RWPE2 (cell line): Measurements from ENCODE around the gene CYFIP2.

Source experiments
- ATAC-seq: fragments of 200-7000 bp; cut with Tn5 transposase; 3 replicates; pipeline ENCODE4 v1.9.1; 2021; ENCODE audit warnings: low read depth
- DNase-seq: peaks from one replicate; pipeline ENCODE4 v3.0.0-alpha.2; 2020; ENCODE audit warnings: low spot score
- H3K27ac ChIP-seq: fragments of 450-650 bp; 2 replicates; pipeline ENCODE4 v1.5.1; 2017; ENCODE audit warnings: mild to moderate bottlenecking; ENCODE audit not compliant: poor library complexity, severe bottlenecking
- H3K27me3 ChIP-seq: fragments of 250-450 bp; sonication (Bioruptor Pico); 2 replicates; pipeline ENCODE4 v1.5.1; 2021; ENCODE audit warnings: mild to moderate bottlenecking, moderate library complexity; ENCODE audit not compliant: insufficient read depth, poor library complexity, severe bottlenecking
- H3K36me3 ChIP-seq: fragments of 250-450 bp; sonication (Bioruptor Pico); 2 replicates; pipeline ENCODE4 v1.5.1; 2020; ENCODE audit warnings: low read depth, mild to moderate bottlenecking, moderate library complexity
- H3K4me1 ChIP-seq: fragments of 250-450 bp; sonication (Bioruptor Pico); 2 replicates; pipeline ENCODE4 v1.5.1; 2021; ENCODE audit warnings: mild to moderate bottlenecking, moderate library complexity; ENCODE audit not compliant: insufficient read depth, poor library complexity, severe bottlenecking
- H3K4me3 ChIP-seq: fragments of 250-450 bp; sonication (Bioruptor Pico); 2 replicates; pipeline ENCODE4 v1.5.1; 2021; ENCODE audit warnings: mild to moderate bottlenecking, moderate library complexity; ENCODE audit not compliant: severe bottlenecking
- H3K9me3 ChIP-seq: fragments of 250-450 bp; sonication (Bioruptor Pico); 2 replicates; pipeline ENCODE4 v1.5.1; 2021; ENCODE audit warnings: mild to moderate bottlenecking, moderate library complexity; ENCODE audit not compliant: severe bottlenecking
- TF ChIP-seq, protein P1 (sequence below): fragments of 450-650 bp; IDR thresholded peaks from one replicate; pipeline ENCODE4 v1.5.1; 2017; ENCODE audit warnings: mild to moderate bottlenecking, moderate library complexity; ENCODE audit not compliant: poor library complexity, severe bottlenecking

The CYFIP2 gene

DNA sequence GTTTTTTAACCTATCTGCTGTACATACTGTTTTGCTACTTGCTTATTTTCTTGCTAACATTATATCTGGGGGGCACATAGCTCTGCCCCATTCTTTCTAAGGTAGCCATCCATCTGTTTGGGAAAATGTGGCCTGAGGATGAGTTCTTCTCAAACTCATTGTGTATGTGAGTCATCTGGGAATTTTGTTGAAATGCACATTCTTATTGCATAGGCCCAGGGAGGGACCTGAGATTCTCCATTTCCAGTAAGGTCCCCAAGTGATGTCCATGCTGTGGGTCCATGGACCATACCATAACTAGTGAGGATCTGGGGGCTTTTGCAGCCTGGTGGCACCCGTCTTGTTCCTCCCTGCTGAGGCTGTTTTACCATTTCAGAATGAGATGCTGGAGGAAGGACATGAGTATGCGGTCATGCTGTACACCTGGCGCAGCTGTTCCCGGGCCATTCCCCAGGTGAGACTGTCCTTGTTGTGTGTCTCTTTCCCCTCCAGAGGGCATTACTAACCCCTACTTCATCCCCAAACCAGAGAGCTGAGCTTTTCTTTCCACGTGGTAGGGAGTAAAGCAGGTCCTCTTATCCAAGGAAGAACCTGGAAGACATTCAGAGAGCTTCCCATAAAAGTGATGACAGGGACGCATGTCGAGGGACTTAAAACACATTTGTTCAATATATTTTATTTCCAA, 28.6 kb downstream of the CYFIP2 start:
- TF ChIP-seq, protein P1, sequence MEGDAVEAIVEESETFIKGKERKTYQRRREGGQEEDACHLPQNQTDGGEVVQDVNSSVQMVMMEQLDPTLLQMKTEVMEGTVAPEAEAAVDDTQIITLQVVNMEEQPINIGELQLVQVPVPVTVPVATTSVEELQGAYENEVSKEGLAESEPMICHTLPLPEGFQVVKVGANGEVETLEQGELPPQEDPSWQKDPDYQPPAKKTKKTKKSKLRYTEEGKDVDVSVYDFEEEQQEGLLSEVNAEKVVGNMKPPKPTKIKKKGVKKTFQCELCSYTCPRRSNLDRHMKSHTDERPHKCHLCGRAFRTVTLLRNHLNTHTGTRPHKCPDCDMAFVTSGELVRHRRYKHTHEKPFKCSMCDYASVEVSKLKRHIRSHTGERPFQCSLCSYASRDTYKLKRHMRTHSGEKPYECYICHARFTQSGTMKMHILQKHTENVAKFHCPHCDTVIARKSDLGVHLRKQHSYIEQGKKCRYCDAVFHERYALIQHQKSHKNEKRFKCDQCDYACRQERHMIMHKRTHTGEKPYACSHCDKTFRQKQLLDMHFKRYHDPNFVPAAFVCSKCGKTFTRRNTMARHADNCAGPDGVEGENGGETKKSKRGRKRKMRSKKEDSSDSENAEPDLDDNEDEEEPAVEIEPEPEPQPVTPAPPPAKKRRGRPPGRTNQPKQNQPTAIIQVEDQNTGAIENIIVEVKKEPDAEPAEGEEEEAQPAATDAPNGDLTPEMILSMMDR = no peak
- Histone ChIP-seq H3K4me3 (no peak overlapping the region), H3K27me3 (peaks cover 6% of the 10 kb centered on the region), H3K27ac (no peak overlapping the region), H3K36me3 (no peaks in the 10 kb centered on the region), H3K4me1 (no peaks in the 10 kb centered on the region), H3K9me3 (no peaks in the 10 kb centered on the region)
- no peak for DNase-seq
- ATAC-seq = no peak

DNA sequence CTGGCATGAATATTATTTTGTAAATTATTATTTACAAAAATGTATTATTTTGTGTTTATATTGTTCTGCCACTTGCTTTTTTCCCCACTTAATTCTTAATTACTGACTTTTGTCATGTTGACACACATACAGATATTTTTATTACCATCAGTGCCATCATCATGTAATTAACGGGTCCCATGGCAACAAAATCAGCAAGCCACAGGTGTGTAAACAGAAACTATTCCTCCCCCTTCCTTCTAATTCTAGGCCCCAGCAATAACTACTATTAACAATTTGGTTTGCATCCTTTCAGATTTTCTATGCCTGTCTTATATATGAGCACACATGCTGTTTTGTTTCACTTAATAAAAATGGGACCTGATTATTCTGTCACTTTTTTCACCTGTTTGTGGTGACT, 29.3 kb downstream of the CYFIP2 start:
- H3K27me3 ChIP-seq = peaks cover 6% of the 10 kb centered on the region
- no peak overlapping the region for H3K27ac ChIP-seq
- TF ChIP-seq, protein P1 = no peak
- H3K36me3 ChIP-seq = no peaks in the 10 kb centered on the region
- H3K9me3 ChIP-seq = no peaks in the 10 kb centered on the region
- no peak for ATAC-seq
- no peaks in the 10 kb centered on the region for H3K4me1 ChIP-seq
- no peak for DNase-seq
- H3K4me3 ChIP-seq = no peak overlapping the region

DNA sequence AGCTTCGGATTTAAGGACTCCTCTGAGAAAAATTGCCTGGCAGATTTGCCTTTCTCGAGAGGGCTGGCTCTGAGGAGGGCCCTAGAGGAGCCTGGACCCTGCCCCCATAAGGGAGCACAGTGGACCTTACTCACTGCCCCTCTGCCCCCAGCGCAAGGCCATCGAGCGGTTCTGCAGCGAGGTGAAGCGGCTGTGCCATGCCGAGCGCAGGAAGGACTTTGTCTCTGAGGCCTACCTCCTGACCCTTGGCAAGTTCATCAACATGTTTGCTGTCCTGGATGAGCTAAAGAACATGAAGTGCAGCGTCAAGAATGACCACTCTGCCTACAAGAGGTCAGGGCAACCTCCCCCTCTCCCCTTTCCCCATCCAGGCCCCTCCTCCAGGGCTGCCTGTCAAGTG, 34.6 kb downstream of the CYFIP2 start:
- TF ChIP-seq, protein P1 = no peak
- H3K4me3 ChIP-seq = no peak overlapping the region
- ATAC-seq (no peak), DNase-seq (no peak)
- H3K36me3 ChIP-seq = no peaks in the 10 kb centered on the region
- peaks cover 3% of the 10 kb centered on the region for H3K27me3 ChIP-seq
- no peaks in the 10 kb centered on the region for H3K9me3 ChIP-seq
- H3K27ac ChIP-seq = no peak overlapping the region
- H3K4me1 ChIP-seq = no peaks in the 10 kb centered on the region

DNA sequence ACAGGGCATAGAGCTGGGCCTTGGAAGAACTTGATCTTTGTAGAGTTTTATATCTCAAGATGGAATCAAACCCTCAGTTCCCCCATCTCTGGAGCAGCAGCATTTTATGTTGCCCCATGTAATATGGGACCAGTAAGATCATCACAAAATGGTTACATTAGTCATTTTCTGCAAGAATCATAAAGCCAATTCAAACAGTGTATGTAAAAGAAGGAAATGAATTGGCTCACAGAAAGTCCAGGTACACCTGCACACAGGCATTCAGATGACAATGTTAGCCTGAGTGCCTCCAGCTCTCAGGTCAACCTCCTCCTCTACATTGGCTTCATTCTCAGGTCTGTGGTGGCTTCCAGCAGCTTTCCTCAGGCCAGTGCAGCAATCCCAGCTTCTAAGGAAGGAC, 35.1 kb downstream of the CYFIP2 start:
- ATAC-seq = no peak
- Histone ChIP-seq H3K4me1 (no peaks in the 10 kb centered on the region), H3K27me3 (no peaks in the 10 kb centered on the region), H3K36me3 (no peaks in the 10 kb centered on the region), H3K27ac (no peak overlapping the region), H3K9me3 (no peaks in the 10 kb centered on the region), H3K4me3 (no peak overlapping the region)
- TF ChIP-seq, protein P1 = no peak
- no peak for DNase-seq

DNA sequence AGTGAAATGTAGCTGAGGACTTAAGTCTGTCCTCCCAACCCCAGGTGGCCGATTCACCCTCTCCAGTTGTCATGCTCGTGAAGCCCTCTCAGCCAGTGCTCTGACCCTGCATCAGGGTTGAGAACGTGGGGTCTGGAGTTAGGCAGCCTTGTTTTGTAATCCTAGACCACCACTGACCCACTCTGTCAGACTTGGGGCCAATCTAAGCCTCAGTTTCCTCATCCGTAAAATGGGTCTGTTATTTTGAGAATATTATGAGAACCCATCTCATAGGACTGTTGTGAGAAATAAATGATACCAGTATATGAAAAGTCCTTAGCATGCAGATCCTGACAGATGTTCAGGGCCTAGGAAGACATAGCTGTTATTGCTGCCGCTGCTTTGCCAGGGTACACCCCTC, 37.1 kb downstream of the CYFIP2 start:
- TF ChIP-seq, protein P1 = no peak
- Histone ChIP-seq H3K4me1 (no peaks in the 10 kb centered on the region), H3K36me3 (no peaks in the 10 kb centered on the region), H3K27ac (no peak overlapping the region), H3K4me3 (no peak overlapping the region), H3K27me3 (no peaks in the 10 kb centered on the region), H3K9me3 (no peaks in the 10 kb centered on the region)
- DNase-seq = no peak
- ATAC-seq = no peak
